HCT116 (cell line): ENCODE results near the gene DNAJB1. TPM values are rescaled to one million over a fixed set of nuclear protein-coding genes. Genes with fewer than 3 reads are reported as not detected.
A peak's percentile ranks its signal among the peaks of the same experiment; 100 is the strongest.
"Not testable (repeated sequence)": the region's sequence is repeated elsewhere in the genome, so short reads cannot be mapped to it uniquely, and the experiment has no call there.

Experiments
- ATAC-seq: fragments of 200-7000 bp; cut with Tn5 transposase; 2 replicates; pipeline ENCODE4 v1.9.1; 2020; ENCODE audit warnings: mild to moderate bottlenecking, moderate library complexity
- BruUV-seq: library from RNA; stranded (reverse); fragments of 400-500 nt; replicated peaks from 2 replicates; lab custom pipeline; 2021; lab: Mats Ljungman, UMichigan
- CTCF ChIA-PET: fragments of 300-600 bp; sonication (Branson Sonifier 250); formaldehyde crosslinking; loops from one replicate; lab custom pipeline; 2021; ENCODE audit warnings: antibody characterized with exemption; lab: Charles Lee
- POLR2A ChIA-PET: fragments of 300-600, 350-600 bp; sonication (Branson Sonifier 250); formaldehyde crosslinking; loops from one replicate; lab custom pipeline; 2021; ENCODE audit warnings: antibody characterized with exemption; lab: Charles Lee
- RAD21 ChIA-PET, 2 experiments: fragments of 300-600 bp; sonication (Branson Sonifier 250); formaldehyde crosslinking; loops; one replicate each; lab custom pipeline; 2023; ENCODE audit warnings: low total read pairs in 2 of 2; ENCODE audit not compliant: uncharacterized antibody in 2 of 2, unreplicated experiment in 2 of 2, low non-redundant PET in 1 of 2; lab: Charles Lee
- DNase-seq: peaks from one replicate; pipeline ENCODE4 v3.0.0-alpha.2; 2010; ENCODE audit warnings: low read depth, low spot score
- H2AFZ ChIP-seq: fragments of 200-600 bp; shearing (Covaris generic), sonication (generic); 2 replicates; pipeline ENCODE4 v1.6.1; 2017; ENCODE audit warnings: low read depth, mixed run types, mixed read lengths, antibody characterized with exemption, low read length; ENCODE audit not compliant: poor library complexity, severe bottlenecking
- H3K27ac ChIP-seq: 2 replicates; pipeline ENCODE4 v1.5.1; 2012; ENCODE audit warnings: low read depth, low read length
- H3K27me3 ChIP-seq: fragments of 200-600 bp; sonication (generic); 2 replicates; pipeline ENCODE4 v1.6.1; 2016; ENCODE audit warnings: mixed run types, low read length, mixed read lengths; ENCODE audit not compliant: insufficient read depth
- H3K36me3 ChIP-seq, 2 experiments: fragments of 200-500 bp in 1 of 2; fragments of 200-600 bp in 1 of 2; sonication (Bioruptor generic) in 1 of 2; sonication (generic) in 1 of 2; 2 replicates each; pipeline versions ENCODE4 v1.5.1 to v1.6.1; 2014 to 2016; ENCODE audit warnings: low read length in 2 of 2, inconsistent platforms in 1 of 2, mixed read lengths in 1 of 2, mixed run types in 1 of 2; ENCODE audit not compliant: insufficient read depth in 2 of 2, control insufficient read depth in 1 of 2
- H3K4me1 ChIP-seq, 2 experiments: fragments of 200-600 bp in 1 of 2; sonication (generic) in 1 of 2; 2 replicates each; pipeline versions ENCODE4 v1.5.1 to v1.6.1; 2012 to 2017; ENCODE audit warnings: low read length in 2 of 2, inconsistent platforms in 1 of 2, mild to moderate bottlenecking in 1 of 2, mixed read lengths in 1 of 2, mixed run types in 1 of 2, moderate library complexity in 1 of 2; ENCODE audit not compliant: insufficient read depth in 2 of 2, control insufficient read depth in 1 of 2
- H3K4me2 ChIP-seq: fragments of 200-600 bp; sonication (generic); 2 replicates; pipeline ENCODE4 v1.6.1; 2017; ENCODE audit warnings: mixed run types, low read length, mixed read lengths
- H3K4me3 ChIP-seq, 2 experiments: fragments of 200-600 bp in 1 of 2; sonication (generic) in 1 of 2; replicated peaks in 1 of 2; 2 replicates each; pipeline ENCODE4 v1.5.1; 2011 to 2016; ENCODE audit warnings: low read length in 2 of 2, control low read depth in 1 of 2, low read depth in 1 of 2, mild to moderate bottlenecking in 1 of 2, mixed read lengths in 1 of 2, mixed run types in 1 of 2
- H3K79me2 ChIP-seq: fragments of 200-600 bp; sonication (generic); 2 replicates; pipeline ENCODE4 v1.6.1; 2017; ENCODE audit warnings: mild to moderate bottlenecking, mixed run types, low read length, moderate library complexity, mixed read lengths; ENCODE audit not compliant: insufficient read depth
- H3K9ac ChIP-seq: fragments of 200-600 bp; sonication (generic); 2 replicates; pipeline ENCODE4 v1.6.1; 2016; ENCODE audit warnings: low read length, mixed read lengths
- H3K9me2 ChIP-seq: fragments of 200-600 bp; sonication (generic), shearing (Covaris generic); 2 replicates; pipeline ENCODE4 v1.6.1; 2017; ENCODE audit warnings: mixed run types, mild to moderate bottlenecking, moderate library complexity; ENCODE audit not compliant: insufficient read depth
- H3K9me3 ChIP-seq, 2 experiments: fragments of 200-500 bp in 1 of 2; fragments of 200-600 bp in 1 of 2; sonication (Bioruptor generic) in 1 of 2; sonication (generic) in 1 of 2; 2 replicates each; pipeline ENCODE4 v1.6.1; 2014 to 2017; ENCODE audit warnings: low read length in 2 of 2, mixed read lengths in 2 of 2, inconsistent platforms in 1 of 2, low read depth in 1 of 2, mild to moderate bottlenecking in 1 of 2, mixed run types in 1 of 2, moderate library complexity in 1 of 2; ENCODE audit not compliant: control insufficient read depth in 1 of 2, insufficient read depth in 1 of 2
- H4K20me1 ChIP-seq: fragments of 200-600 bp; sonication (generic), shearing (Covaris generic); 2 replicates; pipeline ENCODE4 v1.6.1; 2017; ENCODE audit warnings: mixed run types, mild to moderate bottlenecking, moderate library complexity; ENCODE audit not compliant: insufficient read depth
- CTCF ChIP-seq, 3 experiments: fragments of 200-600 bp in 1 of 3; sonication (generic) in 1 of 3; IDR thresholded peaks in 2 of 3; conservative IDR thresholded peaks in 1 of 3; 2 replicates each; pipeline ENCODE4 v1.5.1; 2012 to 2017; ENCODE audit warnings: low read depth in 2 of 3, low read length in 2 of 3, antibody characterized with exemption in 1 of 3, borderline replicate concordance in 1 of 3, control low read depth in 1 of 3, mild to moderate bottlenecking in 1 of 3, mixed read lengths in 1 of 3, mixed run types in 1 of 3, moderate library complexity in 1 of 3; ENCODE audit not compliant: insufficient read depth in 1 of 3
- RAD21 ChIP-seq: IDR thresholded peaks from 2 replicates; pipeline ENCODE4 v1.6.1; 2012; ENCODE audit warnings: low read depth, mild to moderate bottlenecking
- intact Hi-C: fragments of 100-400 bp; cut with micrococcal nuclease; formaldehyde crosslinking; loops from 2 replicates; pipeline ENCODE4 v1.10.0; 2022
- total RNA-seq: library from RNA; stranded (reverse); gene quantifications from one replicate; pipeline ENCODE4 v1.2.1, GENCODE V29; 2021; ENCODE audit not compliant: unreplicated experiment

Gene DNAJB1
- total RNA-seq, 1 experiment from 2014 or later, result 175 TPM

- intact Hi-C loops, H3K4me3 ChIP-seq, H3K9ac ChIP-seq, H3K9me3 ChIP-seq, H3K27me3 ChIP-seq, DNase-seq, BruUV-seq, H3K36me3 ChIP-seq, H3K9me2 ChIP-seq, H4K20me1 ChIP-seq, RAD21 ChIA-PET, H2AFZ ChIP-seq: not testable (repeated sequence)
- peak overlapping the region; percentile 77 for H3K4me2 ChIP-seq
- H3K4me1 ChIP-seq, result peaks cover 52 to 70% of the 10 kb centered on the region in 2 experiments
- ATAC-seq, result peak; percentile 71
- ChIA-PET CTCF (interaction anchor here (1.0 to 1.4 kb wide), 4 partner anchors 15 to 41 kb away, joined by 3 to 5 read pairs (median 4); partner anchors contain the start of gene DNAJB1), POLR2A (interaction anchor here (1.0 to 3.0 kb wide), 3 partner anchors 32 to 40 kb away, joined by 3 to 22 read pairs (median 6); partner anchors contain the start of gene DNAJB1)
- peak overlapping the region; percentile 78; the same call in 1 of the 2 replicates for H3K27ac ChIP-seq
- peaks cover 92% of the 10 kb centered on the region for H3K79me2 ChIP-seq
- TF ChIP-seq RAD21, result peak; percentile 57
- TF ChIP-seq CTCF (IDR thresholded peaks at IDR 0.05 in 2 of 3, conservative IDR thresholded peaks at IDR 0.05 in 1 of 3; ENCODE audit: borderline replicate concordance in 1 of 3, insufficient read depth in 1 of 3, low read depth in 2 of 3, low read length in 2 of 3), result peak; percentile 34 to 51 (median 41); a peak in 5 of 6 replicates
Observed at GRCh38 chr19:14551134-14552005, 33.2 kb upstream of the DNAJB1 start.
